Heart left ventricle (tissue), 13 donors: Measurements from ENCODE around the gene CLCN4.

Experiments
- POLR2A ChIP-seq, 2 donors: fragments of 450-650 bp; IDR thresholded peaks; one replicate each; pipeline ENCODE4 v1.6.1; 2017; ENCODE audit warnings: antibody characterized with exemption in 2 of 2, mild to moderate bottlenecking in 2 of 2, moderate library complexity in 2 of 2
- TF ChIP-seq, protein P1 (sequence below), 12 donors: fragments of 200-600 bp; sonication (generic) in 4 of 12; IDR thresholded peaks; one replicate each; pipeline versions ENCODE4 v1.5.0 to v1.8.0; 2018 to 2022; ENCODE audit warnings: antibody characterized with exemption in 12 of 12, mild to moderate bottlenecking in 5 of 12
- donor health status: ischemic (EF 13 %, LVEDD 7.1; RV severe dilation, severe dysfunction).
- donor health status: DM: no; HTN: yes; CAD: no.
- donor health status: DM: no; HTN: no; CAD: no.
- donor health status: ischemic (EF 25% LVEDD 6.9; RV normal size, moderate dysfunction).
- donor health status: ischemic (EF 25% LVEDD 5.7; RV mildly dilated, moderate dysfunction).
- donor health status: ischemic (EF 35%, LVEDD 5.7; RV mildly dilated, moderate dysfunction).
- donor health status: nonischemic (EF 11% LVEDD 7.7; RV severe dilation, severe dysfunction).
- donor health status: DM: yes; HTN: yes; CAD: no.
- donor health status: PGD.
- donor health status: ischemic (EF 29% LVEDD 5.4; RV normal size, mild dysfunction).
- donor health status: nonischemic (EF 23%, LVEDD 6.1; RV moderate dilation, normal function).

DNA sequence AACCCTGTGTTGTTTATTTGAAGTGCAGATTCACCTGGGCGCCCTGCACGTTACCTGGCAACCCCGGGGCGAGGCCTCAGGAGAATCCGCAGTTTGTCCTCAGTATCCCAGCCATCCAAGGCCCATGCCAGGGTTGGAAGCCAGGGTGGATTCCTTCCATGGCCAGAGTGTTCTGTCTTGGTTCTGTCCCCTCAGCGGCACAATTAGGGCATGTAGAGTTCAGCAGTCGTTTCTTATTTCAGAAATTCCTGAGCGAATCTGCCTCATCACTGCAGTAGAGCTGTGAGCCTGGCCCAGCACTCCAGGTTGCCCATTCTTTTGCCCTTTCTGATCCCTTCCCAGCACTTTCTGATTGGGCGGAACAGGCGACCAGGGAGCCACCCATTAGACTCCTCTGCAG is 29.9 kb upstream of the CLCN4 start:
- no peak for TF ChIP-seq POLR2A (IDR thresholded peaks at IDR 0.05)
- TF ChIP-seq, protein P1, sequence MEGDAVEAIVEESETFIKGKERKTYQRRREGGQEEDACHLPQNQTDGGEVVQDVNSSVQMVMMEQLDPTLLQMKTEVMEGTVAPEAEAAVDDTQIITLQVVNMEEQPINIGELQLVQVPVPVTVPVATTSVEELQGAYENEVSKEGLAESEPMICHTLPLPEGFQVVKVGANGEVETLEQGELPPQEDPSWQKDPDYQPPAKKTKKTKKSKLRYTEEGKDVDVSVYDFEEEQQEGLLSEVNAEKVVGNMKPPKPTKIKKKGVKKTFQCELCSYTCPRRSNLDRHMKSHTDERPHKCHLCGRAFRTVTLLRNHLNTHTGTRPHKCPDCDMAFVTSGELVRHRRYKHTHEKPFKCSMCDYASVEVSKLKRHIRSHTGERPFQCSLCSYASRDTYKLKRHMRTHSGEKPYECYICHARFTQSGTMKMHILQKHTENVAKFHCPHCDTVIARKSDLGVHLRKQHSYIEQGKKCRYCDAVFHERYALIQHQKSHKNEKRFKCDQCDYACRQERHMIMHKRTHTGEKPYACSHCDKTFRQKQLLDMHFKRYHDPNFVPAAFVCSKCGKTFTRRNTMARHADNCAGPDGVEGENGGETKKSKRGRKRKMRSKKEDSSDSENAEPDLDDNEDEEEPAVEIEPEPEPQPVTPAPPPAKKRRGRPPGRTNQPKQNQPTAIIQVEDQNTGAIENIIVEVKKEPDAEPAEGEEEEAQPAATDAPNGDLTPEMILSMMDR (IDR thresholded peaks at IDR 0.05) = no peak
